NCI-H345 treated with DMSO at 0.1 percent for 48 hours (cell line): ENCODE data around the gene KIF26B.
"Not testable (repeated sequence)": the region's sequence is repeated elsewhere in the genome, so short reads cannot be mapped to it uniquely, and the experiment has no call there.

Experiments used
- DNase-seq: peaks from one replicate; lab custom pipeline; 2025; ENCODE audit not compliant: unreplicated experiment; lab: John Stamatoyannopoulos, UW

KIF26B gene

DNA sequence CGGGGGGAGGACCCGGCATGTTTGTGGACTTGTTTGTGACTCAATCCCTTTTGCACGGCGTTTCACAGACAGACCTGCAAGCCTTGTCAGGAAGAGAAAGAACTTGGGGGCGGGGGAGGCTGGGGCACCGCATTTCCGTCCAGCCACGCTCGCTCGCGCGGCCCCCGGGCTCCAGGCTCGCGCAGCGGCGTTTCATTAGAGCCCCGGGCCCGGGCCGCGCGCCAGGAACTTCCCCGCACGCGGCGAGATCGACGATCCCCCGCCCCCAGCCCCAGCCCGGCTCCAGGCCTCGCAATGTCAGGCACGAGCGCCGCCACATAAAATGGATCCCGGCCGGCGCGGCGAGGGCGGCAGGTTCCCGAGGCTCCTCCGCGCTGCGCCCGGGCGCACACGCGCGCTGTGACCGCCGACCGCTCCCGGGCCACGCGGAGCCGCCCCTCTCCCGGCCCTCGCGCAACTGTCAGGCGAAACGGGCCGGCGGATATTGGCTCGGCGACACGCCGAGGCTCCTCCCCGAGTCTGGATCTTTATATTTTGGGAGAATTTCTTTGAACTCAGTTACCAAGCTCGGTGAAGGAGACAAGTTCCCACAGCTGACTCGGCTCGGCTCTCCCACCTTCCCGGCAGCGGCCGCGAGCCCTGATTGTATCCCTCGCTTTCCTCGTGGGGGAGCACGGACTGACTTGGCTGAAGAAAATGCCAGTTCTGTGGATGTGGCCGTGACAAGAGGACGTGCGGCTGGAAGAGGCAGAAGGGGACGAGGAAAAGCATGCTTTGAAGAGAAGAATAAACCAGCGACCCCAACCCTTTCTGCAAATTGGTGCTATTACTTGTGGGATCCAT, at the start of gene KIF26B:
Gene KIF26B, plus strand, starts transcription at position 557 of the 843 bp plus-strand sequence. CDS start 440 bp downstream, outside the sequence.
- DNase-seq: no peak

DNA sequence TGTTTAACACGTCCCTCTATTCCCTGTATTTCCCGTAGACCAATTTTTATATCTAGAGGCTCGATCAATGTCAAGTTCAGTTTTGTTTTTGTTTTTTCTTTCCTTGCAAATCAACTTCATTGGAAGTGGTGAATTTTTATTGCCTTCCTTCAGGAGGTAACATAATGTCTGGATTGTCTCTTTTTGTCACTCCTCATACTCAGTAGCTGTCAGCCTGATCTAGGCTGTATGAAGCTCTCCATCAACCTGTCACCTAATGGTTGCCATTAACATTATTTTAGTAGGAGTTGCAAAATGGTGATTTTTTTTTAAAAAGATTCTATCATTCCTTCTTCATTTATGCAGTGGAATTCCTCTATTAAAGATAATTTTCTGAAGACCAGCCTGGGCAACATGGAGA, 49.7 kb upstream of the KIF26B start:
- no peak for DNase-seq

DNA sequence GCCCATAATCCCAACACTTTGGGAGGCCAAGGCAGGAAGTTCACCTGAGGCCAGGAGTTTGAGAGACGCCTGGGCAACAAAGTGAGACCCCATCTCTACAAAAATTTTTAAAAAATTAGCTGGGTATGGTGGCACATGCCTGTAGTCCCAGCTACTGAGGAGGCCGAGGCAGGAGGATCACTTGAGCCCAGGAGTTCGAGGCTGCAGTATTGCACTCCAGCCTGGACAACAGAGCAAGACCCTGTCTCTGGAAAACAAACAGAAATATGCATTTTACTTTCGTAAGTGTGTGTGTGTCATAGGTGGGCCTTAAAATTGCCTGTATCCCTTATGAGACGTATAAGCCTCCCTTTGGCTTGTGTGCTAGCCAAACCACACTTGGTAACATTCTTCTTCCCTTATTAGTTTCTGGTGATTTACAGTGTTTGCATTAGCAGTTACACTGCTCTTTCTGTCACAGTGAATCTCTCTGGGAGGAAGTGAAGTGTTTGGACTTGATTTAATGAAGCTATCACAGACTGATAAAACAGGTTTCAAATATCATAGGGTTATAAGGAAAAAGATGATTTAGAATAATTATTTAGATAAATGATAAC, 48.9 kb upstream of the KIF26B start:
- DNase-seq: no peak

DNA sequence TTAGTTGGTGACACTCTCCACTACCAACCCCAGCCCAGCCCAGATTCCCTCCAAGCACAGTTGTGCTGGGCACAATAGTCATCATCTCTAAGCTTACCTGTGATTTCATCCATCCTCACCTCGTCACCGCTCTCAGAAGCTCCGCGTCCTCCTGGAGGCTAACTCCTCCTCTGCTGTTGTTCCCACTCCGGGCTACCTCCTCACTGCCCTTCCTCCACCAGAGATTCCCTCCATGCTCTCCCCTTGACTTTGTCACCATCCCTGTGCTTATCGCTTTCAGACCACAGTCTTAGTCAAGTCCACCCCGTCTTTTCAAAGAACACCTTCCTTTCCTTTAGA, 47.0 kb upstream of the KIF26B start:
- no peak for DNase-seq

DNA sequence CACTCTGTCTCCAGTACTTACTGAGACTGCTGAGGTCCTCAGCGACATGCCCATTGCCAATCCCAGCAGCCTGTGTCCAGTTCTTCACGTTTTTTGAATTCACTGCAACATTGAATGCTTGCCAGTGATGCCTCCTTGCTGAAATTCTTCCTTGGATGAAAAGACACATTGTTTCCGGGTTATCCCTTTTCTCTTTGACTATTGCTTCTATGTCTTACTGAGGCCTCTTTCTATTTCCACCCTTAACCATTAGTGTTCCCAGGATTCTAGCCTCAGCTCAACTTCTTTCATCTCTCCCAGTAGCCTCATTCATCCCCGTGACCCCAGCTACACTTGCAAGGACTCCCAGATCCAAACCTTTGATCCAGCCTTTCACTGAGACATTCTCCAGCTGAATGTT, 46.5 kb upstream of the KIF26B start:
- DNase-seq: no peak

DNA sequence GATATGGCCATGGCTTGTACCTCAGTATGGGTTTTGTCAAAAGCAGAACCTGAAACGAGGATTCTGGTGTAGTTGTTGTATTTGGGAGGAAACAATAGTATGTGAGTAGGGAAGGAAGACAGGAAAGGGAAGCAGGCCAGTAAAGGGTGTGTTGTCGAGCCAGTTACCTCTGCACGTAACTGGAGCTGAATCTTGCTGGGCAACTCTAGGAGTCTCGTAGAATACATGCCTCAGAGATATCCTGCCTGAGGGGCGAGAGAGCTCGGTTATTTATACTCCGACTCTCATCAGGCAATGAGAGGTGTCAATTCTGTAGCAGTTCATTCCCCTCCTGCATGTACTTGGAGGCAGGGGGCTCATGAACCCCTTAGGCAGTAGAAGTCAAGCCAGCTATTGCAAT, 45.9 kb upstream of the KIF26B start:
- DNase-seq: no peak

DNA sequence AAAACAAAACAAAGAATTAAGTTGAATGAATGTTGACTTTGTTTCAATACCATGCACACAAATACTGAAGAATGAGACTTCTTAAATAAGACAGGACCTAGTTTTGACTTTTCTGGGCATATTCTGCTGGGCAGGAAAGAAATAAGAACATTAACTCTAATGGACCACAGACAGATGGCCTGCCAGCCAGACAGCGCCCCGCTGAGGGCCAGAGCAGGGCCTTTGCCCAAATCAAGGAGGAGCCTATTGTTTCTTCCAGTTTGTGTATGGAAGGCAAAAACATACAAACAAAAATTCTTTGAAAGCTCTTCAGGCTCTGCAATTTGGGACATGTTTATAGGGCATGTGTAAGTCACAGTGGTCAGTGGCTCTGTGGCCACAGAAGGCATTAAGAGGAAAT, 44.4 kb upstream of the KIF26B start:
- DNase-seq: no peak

DNA sequence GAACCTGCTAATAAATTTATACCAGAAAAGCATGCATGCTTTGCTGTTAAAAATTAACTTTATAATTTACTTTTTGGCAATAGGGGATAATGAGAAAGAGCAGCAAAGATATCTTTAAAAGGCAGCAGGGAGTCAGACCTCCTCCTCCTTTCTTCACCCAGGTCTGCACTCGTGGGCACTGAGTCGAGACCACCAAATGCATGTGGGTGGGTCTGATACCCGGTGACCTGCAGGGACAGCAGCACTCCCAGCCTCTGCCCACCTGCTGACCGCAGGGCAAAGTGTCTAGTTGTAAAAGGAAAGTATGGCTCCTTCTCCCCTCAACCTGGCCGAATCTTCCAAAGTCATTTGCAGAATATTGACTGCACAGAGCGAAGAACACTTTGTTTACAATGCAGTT, 43.7 kb upstream of the KIF26B start:
- no peak for DNase-seq

DNA sequence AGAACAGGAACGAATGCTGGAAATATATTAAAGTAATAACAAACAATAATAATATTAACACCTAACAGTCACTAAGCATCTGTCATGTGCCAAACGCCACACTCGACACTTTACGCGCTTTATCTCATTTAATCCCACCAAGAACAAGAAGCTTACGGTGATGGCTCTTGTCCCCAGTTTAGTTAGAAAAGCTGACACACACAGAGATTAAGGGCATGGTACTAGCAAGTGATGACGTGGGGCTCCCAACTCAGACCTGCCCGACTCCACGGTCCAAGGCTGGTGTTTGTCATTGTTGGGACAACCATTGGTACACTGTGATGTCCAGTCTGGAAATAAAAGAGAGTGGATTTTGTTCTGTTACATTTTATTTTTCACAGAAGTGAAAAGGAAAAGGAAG, 41.1 kb upstream of the KIF26B start:
- no peak for DNase-seq

DNA sequence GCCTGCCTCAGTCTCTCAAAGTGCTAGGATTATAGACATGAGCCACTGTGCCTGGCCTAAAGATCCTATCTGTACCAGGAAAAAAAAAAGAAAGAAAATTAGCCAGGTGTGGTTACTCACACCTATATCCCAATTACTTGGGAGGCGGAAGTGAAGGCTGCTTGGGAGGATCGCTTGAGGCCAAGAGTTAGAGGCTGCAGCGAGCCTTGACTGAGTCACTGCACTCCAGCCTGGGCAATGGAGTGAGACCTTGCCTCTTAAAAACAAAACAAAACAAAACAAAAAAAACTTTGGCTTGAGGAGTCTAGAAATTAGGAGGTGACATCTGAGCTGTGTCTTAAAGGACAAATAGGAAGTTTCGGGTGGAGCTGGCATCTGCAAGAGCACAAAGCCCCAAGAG, 38.7 kb upstream of the KIF26B start:
- DNase-seq: no peak

- DNase-seq: no peak
Observed at GRCh38 chr1:245116751-245117150, 38.0 kb upstream of the KIF26B start.

- no peak for DNase-seq
Observed at GRCh38 chr1:245118066-245118465, 36.7 kb upstream of the KIF26B start.

GRCh38 chr1:245118806-245119205, 36.0 kb upstream of the KIF26B start:
- DNase-seq: no peak

DNA sequence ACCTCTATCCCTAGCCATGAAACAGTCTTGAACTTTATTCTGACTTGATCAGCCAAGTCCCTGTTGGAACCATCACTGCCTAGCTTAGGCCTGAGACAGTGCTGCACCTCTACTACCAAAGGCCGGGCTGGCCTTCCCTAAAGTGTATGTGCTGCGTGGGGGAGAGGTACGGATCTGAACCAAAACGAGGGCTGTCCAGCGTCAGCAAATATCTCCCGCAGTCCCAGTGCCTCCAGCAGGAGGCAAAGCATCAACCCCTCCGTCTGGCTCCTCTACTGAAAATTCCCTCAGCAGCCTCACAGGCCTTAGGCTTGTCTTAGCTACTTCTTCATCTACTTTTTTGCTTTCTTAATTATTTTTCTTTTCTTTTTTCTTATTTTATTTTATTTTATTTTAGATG, 33.3 kb upstream of the KIF26B start:
- no peak for DNase-seq

GRCh38 chr1:245124241-245124640, 30.5 kb upstream of the KIF26B start:
- DNase-seq: no peak

DNA sequence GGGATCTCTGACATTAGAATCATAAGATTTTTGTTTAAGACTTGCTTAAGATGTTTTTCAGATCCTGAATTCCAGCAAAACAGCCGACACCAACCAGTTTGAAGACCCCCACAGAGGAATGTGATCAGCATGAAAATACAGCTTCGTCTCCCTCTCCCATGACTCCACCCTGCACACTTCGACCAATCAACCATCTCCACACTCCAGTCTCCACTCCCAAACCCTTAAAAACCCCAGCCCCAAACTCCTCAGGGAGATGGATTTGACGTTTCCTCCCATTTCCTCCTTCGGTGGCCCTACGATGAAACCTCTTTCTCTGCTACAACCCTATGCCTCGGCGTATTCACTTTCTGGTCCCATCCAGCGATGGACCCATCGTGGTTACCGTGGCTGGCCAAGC, 30.1 kb upstream of the KIF26B start:
- no peak for DNase-seq

- DNase-seq: no peak
Observed at GRCh38 chr1:245126530-245126929, 28.3 kb upstream of the KIF26B start.

- no peak for DNase-seq
Observed at GRCh38 chr1:245128381-245129101, 26.2 kb upstream of the KIF26B start.

- no peak for DNase-seq
Observed at GRCh38 chr1:245129319-245130240, 25.2 kb upstream of the KIF26B start.

GRCh38 chr1:245130281-245131025, 24.3 kb upstream of the KIF26B start:
- DNase-seq: not testable (repeated sequence)
